ENCODE results near the gene NDC1.
"Not testable (repeated sequence)": the region's sequence is repeated elsewhere in the genome, so short reads cannot be mapped to it uniquely, and the experiment has no call there.

Gene NDC1

DNA sequence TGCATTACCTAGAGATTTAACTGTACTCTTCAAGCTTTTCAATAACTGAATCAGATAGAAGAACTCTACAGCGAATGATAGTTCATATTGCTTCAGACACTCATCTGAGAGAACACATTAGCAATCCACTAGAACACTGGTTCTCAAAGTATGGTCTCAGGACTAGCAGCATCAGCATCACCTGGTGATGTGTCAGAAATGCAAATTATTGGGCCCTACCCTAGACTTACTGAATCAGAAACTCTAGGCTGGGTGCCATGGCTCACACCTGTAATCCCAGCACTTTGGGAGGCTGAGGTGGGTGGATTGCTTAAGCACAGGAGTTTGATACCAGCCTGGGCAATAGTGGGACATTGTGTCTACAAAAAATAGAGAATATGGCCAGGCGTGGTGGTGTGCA is 74.2 kb downstream of the NDC1 start:
- no peak for DNase-seq (ENCODE audit: low spot score)

DNA sequence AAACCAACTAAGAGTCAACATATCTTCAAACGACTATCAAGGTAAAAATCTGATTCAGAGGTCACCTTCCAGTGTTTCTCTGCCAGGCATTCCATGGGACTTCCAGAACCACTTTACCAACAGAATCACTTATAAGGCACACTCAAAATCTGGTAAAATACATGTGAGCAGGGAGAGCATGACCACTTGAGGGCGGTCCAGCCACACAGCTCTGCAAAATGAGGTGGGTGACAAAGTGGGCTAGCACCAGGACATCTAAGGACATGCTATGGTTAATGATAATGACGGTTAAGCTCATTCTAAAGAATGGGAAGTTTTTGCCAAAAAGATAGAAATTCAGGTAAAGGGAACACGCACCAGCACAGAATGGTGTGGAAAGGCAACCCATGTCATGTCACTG is 74.6 kb downstream of the NDC1 start:
- DNase-seq (ENCODE audit: low spot score) = no peak

- not testable (repeated sequence) for DNase-seq (ENCODE audit: low spot score)
Observed at GRCh38 chr1:53760497-53760896, 77.6 kb downstream of the NDC1 start.

DNA sequence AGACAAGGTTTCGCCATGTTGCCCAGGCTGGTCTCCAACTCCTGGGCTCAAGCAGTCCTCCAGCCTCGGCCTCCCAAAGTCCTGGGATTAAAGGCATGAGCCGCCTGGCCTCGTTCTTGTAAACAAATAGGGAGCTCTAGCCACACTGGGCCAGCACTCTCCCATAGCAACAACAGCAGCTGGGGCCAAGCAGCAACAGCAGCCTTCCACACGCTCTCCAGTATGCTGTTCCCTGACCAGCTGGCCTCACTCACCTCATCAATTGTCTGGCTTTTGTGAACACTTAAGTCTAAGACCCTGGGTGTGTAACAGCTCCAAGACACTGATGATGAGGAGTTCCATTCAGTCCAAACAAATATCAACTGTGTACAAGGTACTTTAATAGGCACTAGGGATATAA is 82.2 kb downstream of the NDC1 start:
- no peak for DNase-seq (ENCODE audit: low spot score)

GRCh38 chr1:53754484-53755312 is 83.4 kb downstream of the NDC1 start:
- peak; percentile 34 for DNase-seq (ENCODE audit: low spot score)

DNA sequence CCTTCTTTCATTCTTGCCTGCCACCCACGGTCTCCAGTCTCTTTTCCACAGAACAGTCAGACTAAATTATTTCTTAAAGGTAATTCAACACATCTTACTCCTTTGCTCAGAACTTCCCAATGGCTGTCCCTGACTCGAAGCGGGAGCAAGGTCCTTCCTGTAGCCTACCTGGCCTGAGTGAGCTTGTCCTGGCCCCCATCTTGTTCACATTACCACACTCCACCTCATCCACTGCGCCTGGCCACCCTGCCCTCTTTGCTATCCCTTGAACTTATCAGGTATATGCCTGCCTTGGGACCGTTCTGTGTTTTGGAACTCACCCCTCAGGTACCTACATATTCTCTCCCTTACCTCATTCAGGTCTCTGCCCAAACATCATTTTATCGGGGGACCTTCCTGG is 85.8 kb downstream of the NDC1 start:
- DNase-seq (ENCODE audit: low spot score) = no peak

DNA sequence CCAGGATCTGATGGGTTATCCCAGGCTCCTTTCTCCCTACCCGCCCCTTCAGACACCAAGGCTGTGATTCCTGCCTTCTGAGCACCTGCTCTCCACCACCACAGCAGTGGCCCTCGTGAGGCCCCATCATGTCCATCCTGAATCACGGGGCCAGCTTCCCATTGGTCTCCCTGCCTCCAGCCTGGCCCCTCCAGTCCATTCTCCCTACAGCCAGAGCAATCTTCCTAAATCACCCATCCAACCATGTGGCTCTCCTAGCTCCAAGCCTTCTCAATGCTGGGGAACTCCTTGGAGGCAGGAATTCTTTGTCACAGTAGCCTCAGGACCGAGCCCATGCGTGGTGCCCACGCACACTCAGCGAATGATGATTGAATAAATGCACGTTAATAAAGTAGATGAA is 90.3 kb downstream of the NDC1 start:
- DNase-seq (ENCODE audit: low spot score) = no peak

DNA sequence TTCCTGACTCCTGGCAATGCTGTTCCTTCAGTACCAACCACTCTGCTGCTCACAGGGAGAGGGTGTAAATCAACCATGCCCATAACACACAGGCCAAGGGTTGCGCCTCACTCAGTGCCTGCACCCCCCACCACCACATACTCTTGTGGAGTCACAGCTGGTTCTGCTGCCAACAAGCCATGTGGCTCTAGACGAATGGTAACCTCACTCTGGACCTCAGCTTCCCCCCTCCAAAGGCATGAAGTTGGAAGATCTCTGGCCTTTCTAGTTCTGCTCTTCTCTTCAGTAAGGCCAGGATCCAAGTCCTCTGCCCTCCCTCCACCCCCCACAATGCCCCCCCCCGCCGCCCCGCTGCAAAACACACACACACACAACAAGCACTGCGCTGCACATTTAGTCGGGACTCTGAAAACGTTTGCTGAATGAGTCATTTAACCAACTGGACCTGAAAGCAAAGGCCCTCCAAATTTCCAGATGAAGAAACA is 97.4 kb downstream of the NDC1 start:
- no peak for DNase-seq (ENCODE audit: low spot score)

GRCh38 chr1:53739109-53739681 is 98.9 kb downstream of the NDC1 start, which contains the start of gene GLIS1:
Gene GLIS1, minus strand, starts transcription at chr1:53739164. Its CDS starts 1,100 bp downstream, at chr1:53738064.
- DNase-seq (ENCODE audit: low spot score) = peak; percentile 87

- no peak for DNase-seq (ENCODE audit: low spot score)
Observed at GRCh38 chr1:53738205-53739108, 99.6 kb downstream of the NDC1 start.

- DNase-seq (ENCODE audit: low spot score) = no peak
Observed at GRCh38 chr1:53737648-53738204, 100.4 kb downstream of the NDC1 start.

- no peak for DNase-seq (ENCODE audit: low spot score)
Observed at GRCh38 chr1:53736290-53736689, 101.8 kb downstream of the NDC1 start.

DNA sequence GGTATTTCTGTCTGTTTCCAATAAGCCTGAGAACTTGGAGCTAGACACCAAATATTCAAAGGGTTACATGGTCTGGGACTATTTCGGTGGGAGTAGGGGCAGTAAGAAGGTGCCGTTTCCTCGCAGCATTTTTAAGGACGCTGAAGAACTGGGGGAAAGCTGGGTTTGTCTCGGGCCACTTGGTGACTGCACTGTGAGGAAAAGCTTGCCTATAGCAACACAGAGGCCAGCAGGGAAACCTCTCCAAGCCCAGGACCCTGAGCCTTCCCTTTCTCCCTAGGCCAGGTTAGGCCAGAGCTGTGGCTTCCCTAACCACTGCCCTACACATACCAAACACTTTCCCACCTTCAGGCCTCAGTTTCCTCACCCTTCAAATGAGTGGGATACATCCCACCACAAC is 102.4 kb downstream of the NDC1 start:
- DNase-seq (ENCODE audit: low spot score) = no peak

- no peak for DNase-seq (ENCODE audit: low spot score)
Observed at GRCh38 chr1:53735261-53735660, 102.8 kb downstream of the NDC1 start.

GRCh38 chr1:53734650-53735211 is 103.4 kb downstream of the NDC1 start:
- DNase-seq (ENCODE audit: low spot score) = no peak

DNA sequence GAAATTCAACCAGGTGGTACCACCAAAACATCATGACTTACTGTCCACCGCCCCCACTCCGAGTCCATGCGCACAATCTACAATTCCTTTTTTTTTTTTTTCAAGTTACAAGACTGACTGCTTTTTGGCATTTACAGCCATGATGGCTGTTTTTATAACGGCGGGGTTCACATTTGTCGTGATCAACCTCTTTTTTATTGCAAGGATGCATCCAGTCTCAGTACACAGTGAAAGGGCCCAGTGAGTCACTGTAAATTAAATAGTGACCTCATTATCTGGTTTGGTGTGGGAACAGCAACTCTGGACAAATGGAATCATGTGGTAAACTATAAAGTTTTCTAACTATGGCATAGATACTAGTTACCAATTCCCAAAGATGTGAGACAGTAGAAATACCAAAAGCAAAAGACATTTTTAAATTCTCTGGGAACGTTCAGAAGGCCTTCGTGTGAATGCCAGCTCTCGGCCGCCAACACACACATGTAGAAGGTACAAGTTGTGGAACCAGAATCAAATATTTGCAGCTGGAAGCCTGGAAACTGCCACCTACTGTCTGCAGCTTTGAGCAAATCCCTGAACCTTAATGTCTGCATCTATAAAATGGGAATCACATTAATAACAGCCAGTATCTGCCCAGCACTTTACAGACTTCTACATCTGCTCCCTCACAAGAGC is 104.0 kb downstream of the NDC1 start:
- DNase-seq (ENCODE audit: low spot score) = no peak

GRCh38 chr1:53733447-53733931 is 104.6 kb downstream of the NDC1 start:
- no peak for DNase-seq (ENCODE audit: low spot score)

DNA sequence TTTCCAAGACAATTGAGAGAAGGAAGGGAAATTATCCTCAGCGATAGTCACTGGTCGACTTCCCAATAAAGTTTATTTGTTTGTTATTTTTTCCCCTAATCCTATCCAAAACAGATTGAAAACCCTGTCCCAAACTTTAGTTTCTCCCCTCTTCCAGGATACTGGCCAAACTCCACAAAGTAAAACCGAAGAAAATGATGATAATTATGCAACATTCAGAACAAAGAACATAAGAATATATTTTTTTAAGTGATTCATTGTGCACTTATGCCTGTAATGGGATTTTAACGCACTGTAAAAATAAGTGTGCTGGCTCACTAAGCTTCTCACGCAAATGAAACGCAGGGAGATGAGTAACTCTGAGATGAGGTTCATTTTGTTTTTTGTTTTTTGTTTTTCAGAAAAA is 105.2 kb downstream of the NDC1 start:
- no peak for DNase-seq (ENCODE audit: low spot score)

DNA sequence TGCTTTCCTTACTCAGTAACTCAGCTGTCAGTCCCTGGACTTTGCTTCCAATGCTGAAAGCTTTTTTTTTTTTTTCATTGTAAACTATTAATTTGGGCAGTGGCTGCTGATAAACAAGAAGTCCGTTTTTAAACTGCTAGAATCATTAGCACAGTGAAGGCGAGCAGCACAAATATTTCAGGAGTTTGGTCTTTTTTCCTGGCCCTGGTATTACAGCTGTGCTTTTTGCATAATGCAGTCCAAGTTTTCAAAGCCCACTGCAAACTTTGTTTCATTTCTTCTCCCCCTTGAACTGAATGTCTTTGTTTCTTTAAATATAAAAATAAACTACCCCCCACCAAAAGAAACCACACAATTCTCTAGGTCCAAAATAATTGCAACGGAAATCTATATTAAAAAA is 105.7 kb downstream of the NDC1 start:
- DNase-seq (ENCODE audit: low spot score) = no peak

DNA sequence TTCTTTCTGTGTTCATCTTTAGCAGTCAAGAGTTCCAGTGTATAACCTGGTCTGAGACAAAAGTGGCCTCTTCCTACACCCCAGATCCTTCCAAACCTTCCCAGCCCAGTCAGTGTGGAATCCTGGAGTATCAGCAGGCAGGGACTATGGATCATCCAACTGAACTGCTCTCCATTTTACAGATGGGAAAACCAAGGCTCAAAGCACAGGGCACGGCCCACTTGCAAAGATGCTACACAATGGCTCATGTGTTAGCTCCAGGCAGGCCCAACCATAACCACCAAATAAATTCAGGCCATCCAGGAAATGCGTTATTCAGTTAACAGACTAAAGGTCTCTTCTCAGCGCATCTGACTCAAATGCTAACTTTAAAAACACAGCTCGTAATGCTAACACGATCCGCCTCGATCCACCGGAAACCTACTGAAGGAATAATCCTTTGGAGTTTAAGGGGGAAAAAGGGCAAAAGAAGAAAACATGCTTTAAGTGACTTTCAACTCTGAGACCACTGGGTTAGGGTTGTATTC is 106.3 kb downstream of the NDC1 start:
- DNase-seq (ENCODE audit: low spot score) = no peak
